ENCODE data around the gene GCH1. TPM values are rescaled to one million over a fixed set of nuclear protein-coding genes. Genes with fewer than 3 reads are reported as not detected.

GCH1 gene
- total and polyA plus RNA-seq, 4 donors, result 7.2 to 44.9 (median 14.8) TPM

DNA sequence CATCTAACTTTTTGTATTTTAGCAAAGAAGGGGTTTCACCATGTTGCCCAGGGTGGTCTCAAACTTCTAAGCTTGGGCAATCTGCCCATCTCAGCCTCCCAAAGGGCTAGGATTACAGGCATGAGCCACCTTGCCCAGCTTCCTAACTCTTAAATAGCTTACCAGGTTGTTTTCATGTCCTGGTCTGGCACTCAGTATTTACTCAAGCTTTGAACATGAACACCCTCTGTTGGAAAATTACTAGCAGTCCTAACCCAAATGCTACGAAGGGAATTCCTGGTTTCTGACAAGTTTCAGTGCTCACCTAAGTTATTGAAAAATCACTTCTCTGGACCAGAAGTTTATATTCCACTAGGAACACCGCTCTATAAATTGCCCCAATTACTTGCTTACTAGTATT is 32.5 kb upstream of the GCH1 start:
- no peaks in the 10 kb centered on the region for H3K9me3 ChIP-seq (ENCODE audit: control insufficient read depth in 4 of 4, insufficient read depth in 3 of 4, low read length in 3 of 4)
- no peak overlapping the region for H3K9ac ChIP-seq (ENCODE audit: insufficient read depth in 1 of 2, low read length in 2 of 2)
- ATAC-seq (ENCODE audit: insufficient read depth, low FRiP score) (no peak), DNase-seq (no peak)
- no peaks in the 10 kb centered on the region for H3K4me1 ChIP-seq (ENCODE audit: control insufficient read depth in 5 of 5, insufficient read depth in 5 of 5, low read length in 5 of 5)
- TF ChIP-seq, protein P1, sequence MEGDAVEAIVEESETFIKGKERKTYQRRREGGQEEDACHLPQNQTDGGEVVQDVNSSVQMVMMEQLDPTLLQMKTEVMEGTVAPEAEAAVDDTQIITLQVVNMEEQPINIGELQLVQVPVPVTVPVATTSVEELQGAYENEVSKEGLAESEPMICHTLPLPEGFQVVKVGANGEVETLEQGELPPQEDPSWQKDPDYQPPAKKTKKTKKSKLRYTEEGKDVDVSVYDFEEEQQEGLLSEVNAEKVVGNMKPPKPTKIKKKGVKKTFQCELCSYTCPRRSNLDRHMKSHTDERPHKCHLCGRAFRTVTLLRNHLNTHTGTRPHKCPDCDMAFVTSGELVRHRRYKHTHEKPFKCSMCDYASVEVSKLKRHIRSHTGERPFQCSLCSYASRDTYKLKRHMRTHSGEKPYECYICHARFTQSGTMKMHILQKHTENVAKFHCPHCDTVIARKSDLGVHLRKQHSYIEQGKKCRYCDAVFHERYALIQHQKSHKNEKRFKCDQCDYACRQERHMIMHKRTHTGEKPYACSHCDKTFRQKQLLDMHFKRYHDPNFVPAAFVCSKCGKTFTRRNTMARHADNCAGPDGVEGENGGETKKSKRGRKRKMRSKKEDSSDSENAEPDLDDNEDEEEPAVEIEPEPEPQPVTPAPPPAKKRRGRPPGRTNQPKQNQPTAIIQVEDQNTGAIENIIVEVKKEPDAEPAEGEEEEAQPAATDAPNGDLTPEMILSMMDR (IDR thresholded peaks at IDR 0.05; ENCODE audit: control extremely low read depth, extremely low read depth), result no peak
- H3K4me3 ChIP-seq, result no peak overlapping the region
- 49 to 50% methylated on average over 2 of the region's 2 CpGs for WGBS, 2 donors
- H3K27me3 ChIP-seq (ENCODE audit: control insufficient read depth in 3 of 3, insufficient read depth in 3 of 3, low read length in 2 of 3), result no peaks in the 10 kb centered on the region
- H3K36me3 ChIP-seq (ENCODE audit: control insufficient read depth in 4 of 4, insufficient read depth in 4 of 4, low read length in 4 of 4), result no peaks in the 10 kb centered on the region
- no peak overlapping the region for H3K27ac ChIP-seq (ENCODE audit: low read depth in 1 of 2, low read length in 1 of 2)

DNA sequence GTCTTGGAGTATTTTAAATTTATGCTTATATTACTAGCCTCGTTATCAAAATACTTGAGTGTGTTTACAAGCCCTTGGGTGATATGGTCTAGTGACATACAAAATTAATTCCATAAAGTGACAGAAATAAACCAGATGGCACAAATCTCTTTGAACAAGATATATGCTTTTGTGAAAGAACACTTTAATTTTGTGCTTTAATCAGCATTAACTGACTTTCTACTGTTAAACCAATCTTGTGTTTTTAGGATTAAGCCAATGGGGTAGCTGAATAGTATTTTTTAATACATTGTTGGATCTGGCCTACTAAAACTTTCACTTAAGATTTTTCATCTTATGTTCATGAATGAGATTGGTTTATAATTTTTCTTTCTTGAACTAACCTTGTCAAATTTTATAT is 30.4 kb upstream of the GCH1 start:
- Histone ChIP-seq H3K9me3 (ENCODE audit: control insufficient read depth in 4 of 4, insufficient read depth in 3 of 4, low read length in 3 of 4) (no peaks in the 10 kb centered on the region), H3K27ac (ENCODE audit: low read depth in 1 of 2, low read length in 1 of 2) (no peak overlapping the region), H3K9ac (ENCODE audit: insufficient read depth in 1 of 2, low read length in 2 of 2) (no peak overlapping the region), H3K36me3 (ENCODE audit: control insufficient read depth in 4 of 4, insufficient read depth in 4 of 4, low read length in 4 of 4) (no peaks in the 10 kb centered on the region), H3K4me1 (ENCODE audit: control insufficient read depth in 5 of 5, insufficient read depth in 5 of 5, low read length in 5 of 5) (no peaks in the 10 kb centered on the region), H3K4me3 (no peak overlapping the region), H3K27me3 (ENCODE audit: control insufficient read depth in 3 of 3, insufficient read depth in 3 of 3, low read length in 2 of 3) (no peaks in the 10 kb centered on the region)
- WGBS, 2 donors, result 76 to 78% methylated on average over 1 of the region's 1 CpG
- TF ChIP-seq, protein P1 (IDR thresholded peaks at IDR 0.05; ENCODE audit: control extremely low read depth, extremely low read depth), result no peak
- ATAC-seq (ENCODE audit: insufficient read depth, low FRiP score) (no peak), DNase-seq (no peak)

DNA sequence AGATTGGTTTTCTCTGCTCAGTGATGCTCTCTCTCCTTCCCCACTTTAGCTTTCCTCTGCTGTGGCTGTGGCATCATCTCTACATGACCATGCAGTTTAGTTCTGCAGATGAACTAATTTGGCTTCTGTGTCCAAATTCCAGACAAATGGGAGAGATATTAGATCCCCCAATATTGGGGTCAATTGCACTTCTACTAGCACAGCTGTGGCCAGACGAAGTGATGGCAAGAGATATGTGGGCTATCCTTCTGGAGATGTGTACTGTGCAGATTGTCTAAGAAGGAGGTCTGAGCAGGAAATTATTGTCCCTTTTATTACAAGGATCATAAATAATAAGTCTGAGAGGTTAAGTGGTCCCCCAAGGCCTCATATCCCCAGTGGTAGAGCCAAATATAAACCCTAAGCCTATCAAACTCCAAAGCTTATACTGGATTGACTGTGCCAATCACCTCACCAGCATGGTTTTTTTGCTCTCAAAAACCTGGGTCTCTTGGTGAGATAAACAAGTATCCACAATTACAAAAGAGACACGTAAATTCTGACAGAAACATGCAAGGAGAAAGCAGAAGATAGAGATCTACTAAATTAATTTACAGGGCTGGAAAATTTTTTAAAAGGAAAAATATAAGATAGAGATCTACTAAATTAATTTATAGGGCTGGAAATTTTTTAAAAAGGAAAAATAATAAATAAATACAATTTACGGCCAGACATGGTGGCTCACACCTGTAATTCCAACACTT is 29.1 kb upstream of the GCH1 start:
- Histone ChIP-seq H3K4me1 (ENCODE audit: control insufficient read depth in 5 of 5, insufficient read depth in 5 of 5, low read length in 5 of 5) (no peaks in the 10 kb centered on the region), H3K27ac (ENCODE audit: low read depth in 1 of 2, low read length in 1 of 2) (no peak overlapping the region), H3K36me3 (ENCODE audit: control insufficient read depth in 4 of 4, insufficient read depth in 4 of 4, low read length in 4 of 4) (no peaks in the 10 kb centered on the region), H3K4me3 (no peak overlapping the region), H3K9me3 (ENCODE audit: control insufficient read depth in 4 of 4, insufficient read depth in 3 of 4, low read length in 3 of 4) (no peaks in the 10 kb centered on the region), H3K27me3 (ENCODE audit: control insufficient read depth in 3 of 3, insufficient read depth in 3 of 3, low read length in 2 of 3) (no peaks in the 10 kb centered on the region), H3K9ac (ENCODE audit: insufficient read depth in 1 of 2, low read length in 2 of 2) (no peak overlapping the region)
- ATAC-seq (ENCODE audit: insufficient read depth, low FRiP score), result no peak
- 95 to 97% methylated on average over 3 of the region's 3 CpGs for WGBS, 2 donors
- TF ChIP-seq, protein P1 (IDR thresholded peaks at IDR 0.05; ENCODE audit: control extremely low read depth, extremely low read depth), result no peak
- DNase-seq, result no peak

DNA sequence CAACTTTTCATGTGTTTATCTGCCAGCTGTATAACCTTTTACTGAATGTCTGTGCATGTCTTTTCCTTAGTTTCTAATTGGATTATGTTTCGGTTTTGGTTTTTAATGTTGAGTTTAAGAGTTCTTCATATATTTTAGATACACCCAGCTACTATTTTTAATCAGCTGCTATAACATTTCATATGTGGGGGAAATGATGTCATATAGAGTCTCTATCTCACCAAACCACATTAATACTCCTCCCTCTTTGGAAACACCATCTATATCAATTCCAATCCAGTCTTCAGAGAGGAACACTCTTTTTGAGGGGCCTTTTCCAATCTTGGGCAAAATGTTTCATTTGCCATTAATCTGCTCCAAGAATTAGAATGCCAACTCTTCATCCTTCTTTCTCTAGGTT is 28.5 kb upstream of the GCH1 start:
- Histone ChIP-seq H3K4me3 (no peak overlapping the region), H3K36me3 (ENCODE audit: control insufficient read depth in 4 of 4, insufficient read depth in 4 of 4, low read length in 4 of 4) (no peaks in the 10 kb centered on the region), H3K9me3 (ENCODE audit: control insufficient read depth in 4 of 4, insufficient read depth in 3 of 4, low read length in 3 of 4) (no peaks in the 10 kb centered on the region), H3K9ac (ENCODE audit: insufficient read depth in 1 of 2, low read length in 2 of 2) (no peak overlapping the region), H3K4me1 (ENCODE audit: control insufficient read depth in 5 of 5, insufficient read depth in 5 of 5, low read length in 5 of 5) (no peaks in the 10 kb centered on the region), H3K27ac (ENCODE audit: low read depth in 1 of 2, low read length in 1 of 2) (no peak overlapping the region), H3K27me3 (ENCODE audit: control insufficient read depth in 3 of 3, insufficient read depth in 3 of 3, low read length in 2 of 3) (no peaks in the 10 kb centered on the region)
- no peak for DNase-seq
- TF ChIP-seq, protein P1 (IDR thresholded peaks at IDR 0.05; ENCODE audit: control extremely low read depth, extremely low read depth), result no peak
- 98 to 100% methylated on average over 1 of the region's 1 CpG for WGBS, 2 donors
- ATAC-seq (ENCODE audit: insufficient read depth, low FRiP score), result no peak
